ENCODE measurements around the gene RTBDN.
A peak's percentile ranks its signal among the peaks of the same experiment; 100 is the strongest.

Gene RTBDN

GRCh38 chr19:12778017-12778904 lies 56.1 kb downstream of the RTBDN start:
- TF ChIP-seq TAF1 (IDR thresholded peaks at IDR 0.05; ENCODE audit: borderline replicate concordance, insufficient read depth, low read length) (no peak), POLR2AphosphoS5 (IDR thresholded peaks at IDR 0.05; ENCODE audit: low read depth, low read length) (peak; percentile 45; the same call in 1 of the 2 replicates), SIN3A (IDR thresholded peaks at IDR 0.05; ENCODE audit: borderline replicate concordance, insufficient read depth, low read length) (peak; percentile 28; the same call in 1 of the 2 replicates)

- no peak for TF ChIP-seq POLR2AphosphoS5 (IDR thresholded peaks at IDR 0.05; ENCODE audit: low read depth, low read length)
- TF ChIP-seq SIN3A (IDR thresholded peaks at IDR 0.05; ENCODE audit: borderline replicate concordance, insufficient read depth, low read length) = no peak
- no peak for TF ChIP-seq REST (IDR thresholded peaks at IDR 0.05; ENCODE audit: insufficient read depth in 1 of 2, low read depth in 2 of 2, low read length in 2 of 2)
- peak; percentile 48 for TF ChIP-seq FOXP2 (optimal IDR thresholded peaks at IDR 0.05; ENCODE audit: borderline replicate concordance, extremely low read depth, extremely low read length, insufficient read depth)
- no peak for TF ChIP-seq TAF1 (IDR thresholded peaks at IDR 0.05; ENCODE audit: borderline replicate concordance, insufficient read depth, low read length)
These were observed 57.0 kb downstream of the RTBDN start for GRCh38 chr19:12777217-12778016.

Data from PFSK-1 (cell line).